Measurements from ENCODE around the gene CCDC192.

Gene CCDC192

GRCh38 chr5:127664093-127664492 is 39.1 kb upstream of the CCDC192 start:
- TF ChIP-seq EZH2phosphoT487 (IDR thresholded peaks at IDR 0.05; ENCODE audit: borderline replicate concordance) (no peak), CTCF (conservative IDR thresholded peaks at IDR 0.05; ENCODE audit: low read length) (no peak)
- Histone ChIP-seq H4K20me1 (ENCODE audit: insufficient read depth, low read length, poor library complexity, severe bottlenecking) (no peaks in the 10 kb centered on the region), H3K36me3 (ENCODE audit: insufficient read depth, low read length) (no peaks in the 10 kb centered on the region), H3K79me2 (ENCODE audit: insufficient read depth, low read length) (no peaks in the 10 kb centered on the region), H3K4me2 (ENCODE audit: low read depth, low read length, poor library complexity, severe bottlenecking) (no peak overlapping the region), H3K9me3 (ENCODE audit: insufficient read depth, low read depth, low read length) (no peaks in the 10 kb centered on the region), H3K4me1 (ENCODE audit: insufficient read depth, low read length, poor library complexity, severe bottlenecking) (no peaks in the 10 kb centered on the region), H3F3A (ENCODE audit: low read depth) (no peaks in the 10 kb centered on the region), H2AFZ (ENCODE audit: low read length) (no peak overlapping the region), H3K27me3 (ENCODE audit: insufficient read depth, low read length, poor library complexity, severe bottlenecking) (no peaks in the 10 kb centered on the region), H3K4me3 (ENCODE audit: low read length, poor library complexity, severe bottlenecking) (no peak overlapping the region), H3K9me2 (replicated peaks; ENCODE audit: low read depth, low read length) (no peaks in the 10 kb centered on the region), H3K9ac (ENCODE audit: low read depth, low read length, poor library complexity, severe bottlenecking) (no peak overlapping the region)

GRCh38 chr5:127665641-127666040 is 37.5 kb upstream of the CCDC192 start:
- no peaks in the 10 kb centered on the region for H3K9me3 ChIP-seq (ENCODE audit: insufficient read depth, low read depth, low read length)
- H3K9ac ChIP-seq (ENCODE audit: low read depth, low read length, poor library complexity, severe bottlenecking): no peak overlapping the region
- H3K79me2 ChIP-seq (ENCODE audit: insufficient read depth, low read length): no peaks in the 10 kb centered on the region
- no peaks in the 10 kb centered on the region for H3K36me3 ChIP-seq (ENCODE audit: insufficient read depth, low read length)
- no peaks in the 10 kb centered on the region for H3F3A ChIP-seq (ENCODE audit: low read depth)
- H4K20me1 ChIP-seq (ENCODE audit: insufficient read depth, low read length, poor library complexity, severe bottlenecking): no peaks in the 10 kb centered on the region
- H3K27me3 ChIP-seq (ENCODE audit: insufficient read depth, low read length, poor library complexity, severe bottlenecking): no peaks in the 10 kb centered on the region
- H3K9me2 ChIP-seq (replicated peaks; ENCODE audit: low read depth, low read length): no peaks in the 10 kb centered on the region
- H3K4me2 ChIP-seq (ENCODE audit: low read depth, low read length, poor library complexity, severe bottlenecking): no peak overlapping the region
- TF ChIP-seq CTCF (conservative IDR thresholded peaks at IDR 0.05; ENCODE audit: low read length): no peak
- no peak for TF ChIP-seq EZH2phosphoT487 (IDR thresholded peaks at IDR 0.05; ENCODE audit: borderline replicate concordance)
- H2AFZ ChIP-seq (ENCODE audit: low read length): no peak overlapping the region
- no peaks in the 10 kb centered on the region for H3K4me1 ChIP-seq (ENCODE audit: insufficient read depth, low read length, poor library complexity, severe bottlenecking)
- H3K4me3 ChIP-seq (ENCODE audit: low read length, poor library complexity, severe bottlenecking): no peak overlapping the region

GRCh38 chr5:127666043-127666716 is 37.0 kb upstream of the CCDC192 start:
- H3K4me2 ChIP-seq (ENCODE audit: low read depth, low read length, poor library complexity, severe bottlenecking): no peak overlapping the region
- H2AFZ ChIP-seq (ENCODE audit: low read length): no peak overlapping the region
- no peak overlapping the region for H3K4me3 ChIP-seq (ENCODE audit: low read length, poor library complexity, severe bottlenecking)
- H4K20me1 ChIP-seq (ENCODE audit: insufficient read depth, low read length, poor library complexity, severe bottlenecking): no peaks in the 10 kb centered on the region
- no peak for TF ChIP-seq CTCF (conservative IDR thresholded peaks at IDR 0.05; ENCODE audit: low read length)
- TF ChIP-seq EZH2phosphoT487 (IDR thresholded peaks at IDR 0.05; ENCODE audit: borderline replicate concordance): no peak
- no peaks in the 10 kb centered on the region for H3K27me3 ChIP-seq (ENCODE audit: insufficient read depth, low read length, poor library complexity, severe bottlenecking)
- no peak overlapping the region for H3K9ac ChIP-seq (ENCODE audit: low read depth, low read length, poor library complexity, severe bottlenecking)
- no peaks in the 10 kb centered on the region for H3K79me2 ChIP-seq (ENCODE audit: insufficient read depth, low read length)
- H3F3A ChIP-seq (ENCODE audit: low read depth): no peaks in the 10 kb centered on the region
- H3K4me1 ChIP-seq (ENCODE audit: insufficient read depth, low read length, poor library complexity, severe bottlenecking): no peaks in the 10 kb centered on the region
- H3K36me3 ChIP-seq (ENCODE audit: insufficient read depth, low read length): no peaks in the 10 kb centered on the region
- H3K9me3 ChIP-seq (ENCODE audit: insufficient read depth, low read depth, low read length): no peaks in the 10 kb centered on the region
- no peaks in the 10 kb centered on the region for H3K9me2 ChIP-seq (replicated peaks; ENCODE audit: low read depth, low read length)

Data from Loucy (cell line).